Measurements from ENCODE around the gene C16orf82. TPM values are rescaled to one million over a fixed set of nuclear protein-coding genes. Genes with fewer than 3 reads are reported as not detected.

The C16orf82 gene
- total RNA-seq, 4 donors from 2014 or later = not detected

- WGBS, 2 donors = 21 to 49% methylated on average over 5 to 6 of the region's 7 CpGs
- peak in 1 of 2 donors; percentile 80 for DNase-seq (ENCODE audit: low spot score in 2 of 2)
Observed at GRCh38 chr16:27110524-27110896, 43.8 kb downstream of the C16orf82 start.

GRCh38 chr16:27111486-27111885 lies 44.8 kb downstream of the C16orf82 start:
- WGBS, 2 donors = 55 to 72% methylated on average over 7 of the region's 7 CpGs
- intact Hi-C loops (cut with DNase I; ENCODE audit: low total_unique reads) = no loop called here
- DNase-seq (ENCODE audit: low spot score in 2 of 2) = peak in 1 of 2 donors; percentile 74
- no peak overlapping the region for H3K4me3 ChIP-seq (ENCODE audit: low read depth, poor library complexity, severe bottlenecking)
- TF ChIP-seq CTCF (IDR thresholded peaks at IDR 0.05) = no peak
- no peak for TF ChIP-seq POLR2A (IDR thresholded peaks at IDR 0.05)

More at GRCh38 chr16:27110524-27110896, 43.8 kb downstream of the C16orf82 start:
- no peak for TF ChIP-seq CTCF (IDR thresholded peaks at IDR 0.05)
- TF ChIP-seq POLR2A (IDR thresholded peaks at IDR 0.05) = no peak
- intact Hi-C loops (cut with DNase I; ENCODE audit: low total_unique reads) = no loop called here
- no peak overlapping the region for H3K4me3 ChIP-seq (ENCODE audit: low read depth, poor library complexity, severe bottlenecking)

- H3K4me3 ChIP-seq (ENCODE audit: low read depth, poor library complexity, severe bottlenecking) = no peak overlapping the region
- WGBS, 2 donors = 56 to 68% methylated on average over 4 of the region's 4 CpGs
- intact Hi-C loops (cut with DNase I; ENCODE audit: low total_unique reads) = no loop called here
- DNase-seq (ENCODE audit: low spot score in 2 of 2) = peak in 1 of 2 donors; percentile 46
- TF ChIP-seq CTCF (IDR thresholded peaks at IDR 0.05) (no peak), POLR2A (IDR thresholded peaks at IDR 0.05) (no peak)
Observed at GRCh38 chr16:27112093-27112811, 45.5 kb downstream of the C16orf82 start.

GRCh38 chr16:27113341-27113841 lies 46.7 kb downstream of the C16orf82 start:
- intact Hi-C loops (cut with DNase I; ENCODE audit: low total_unique reads) = no loop called here
- DNase-seq (ENCODE audit: low spot score in 2 of 2) = peak in 1 of 2 donors; percentile 78
- TF ChIP-seq CTCF (IDR thresholded peaks at IDR 0.05) = no peak
- no peak for TF ChIP-seq POLR2A (IDR thresholded peaks at IDR 0.05)
- H3K4me3 ChIP-seq (ENCODE audit: low read depth, poor library complexity, severe bottlenecking) = no peak overlapping the region
- WGBS, 2 donors = 54 to 68% methylated on average over 7 to 8 of the region's 8 CpGs

- TF ChIP-seq CTCF (IDR thresholded peaks at IDR 0.05) (no peak), POLR2A (IDR thresholded peaks at IDR 0.05) (no peak)
- intact Hi-C loops (cut with DNase I; ENCODE audit: low total_unique reads) = no loop called here
- no peak overlapping the region for H3K4me3 ChIP-seq (ENCODE audit: low read depth, poor library complexity, severe bottlenecking)
- DNase-seq (ENCODE audit: low spot score in 2 of 2) = peak in 1 of 2 donors; percentile 50
- 71 to 74% methylated on average over 2 of the region's 2 CpGs for WGBS, 2 donors
Observed at GRCh38 chr16:27114006-27114405, 47.3 kb downstream of the C16orf82 start.

All from lower leg skin (tissue), 4 donors.